ENCODE results near the gene RBMS3. TPM values are rescaled to one million over a fixed set of nuclear protein-coding genes. Genes with fewer than 3 reads are reported as not detected.

The RBMS3 gene
- total RNA-seq, 1 donor from 2014 or later = 47.6 TPM

GRCh38 chr3:30020380-30020779 is 739.5 kb downstream of the RBMS3 start:
- Mint-ChIP-seq H3K9me3 (ENCODE audit: low read depth) (no peaks in the 10 kb centered on the region), H3K4me1 (ENCODE audit: low read depth) (no peaks in the 10 kb centered on the region), H3K27me3 (ENCODE audit: low read depth) (no peaks in the 10 kb centered on the region), H3K36me3 (ENCODE audit: low read depth) (no peaks in the 10 kb centered on the region), H3K27ac (ENCODE audit: unreplicated experiment) (no peak overlapping the region), H3K4me3 (ENCODE audit: unreplicated experiment) (no peak overlapping the region)
- TF ChIP-seq CTCF (IDR thresholded peaks at IDR 0.05) = no peak
- no peak for DNase-seq (ENCODE audit: low spot score)

GRCh38 chr3:30024466-30024865 is 743.6 kb downstream of the RBMS3 start:
- Mint-ChIP-seq H3K27ac (ENCODE audit: unreplicated experiment) (no peak overlapping the region), H3K27me3 (ENCODE audit: low read depth) (no peaks in the 10 kb centered on the region), H3K36me3 (ENCODE audit: low read depth) (no peaks in the 10 kb centered on the region), H3K9me3 (ENCODE audit: low read depth) (no peaks in the 10 kb centered on the region), H3K4me3 (ENCODE audit: unreplicated experiment) (no peak overlapping the region), H3K4me1 (ENCODE audit: low read depth) (no peaks in the 10 kb centered on the region)
- DNase-seq (ENCODE audit: low spot score) = no peak
- no peak for TF ChIP-seq CTCF (IDR thresholded peaks at IDR 0.05)

GRCh38 chr3:30026851-30027250 is 746.0 kb downstream of the RBMS3 start:
- H3K27me3 Mint-ChIP-seq (ENCODE audit: low read depth) = no peaks in the 10 kb centered on the region
- H3K9me3 Mint-ChIP-seq (ENCODE audit: low read depth) = no peaks in the 10 kb centered on the region
- no peaks in the 10 kb centered on the region for H3K4me1 Mint-ChIP-seq (ENCODE audit: low read depth)
- no peak overlapping the region for H3K4me3 Mint-ChIP-seq (ENCODE audit: unreplicated experiment)
- no peak for TF ChIP-seq CTCF (IDR thresholded peaks at IDR 0.05)
- no peak for DNase-seq (ENCODE audit: low spot score)
- H3K36me3 Mint-ChIP-seq (ENCODE audit: low read depth) = no peaks in the 10 kb centered on the region
- H3K27ac Mint-ChIP-seq (ENCODE audit: unreplicated experiment) = no peak overlapping the region

GRCh38 chr3:30034246-30034991 is 753.5 kb downstream of the RBMS3 start:
- DNase-seq (ENCODE audit: low spot score) = no peak
- H3K9me3 Mint-ChIP-seq (ENCODE audit: low read depth) = no peaks in the 10 kb centered on the region
- H3K4me3 Mint-ChIP-seq (ENCODE audit: unreplicated experiment) = no peak overlapping the region
- no peaks in the 10 kb centered on the region for H3K36me3 Mint-ChIP-seq (ENCODE audit: low read depth)
- no peak overlapping the region for H3K27ac Mint-ChIP-seq (ENCODE audit: unreplicated experiment)
- no peaks in the 10 kb centered on the region for H3K4me1 Mint-ChIP-seq (ENCODE audit: low read depth)
- TF ChIP-seq CTCF (IDR thresholded peaks at IDR 0.05) = no peak
- H3K27me3 Mint-ChIP-seq (ENCODE audit: low read depth) = no peaks in the 10 kb centered on the region

GRCh38 chr3:30035935-30036567 is 755.2 kb downstream of the RBMS3 start:
- Mint-ChIP-seq H3K4me1 (ENCODE audit: low read depth) (no peaks in the 10 kb centered on the region), H3K27me3 (ENCODE audit: low read depth) (no peaks in the 10 kb centered on the region), H3K36me3 (ENCODE audit: low read depth) (no peaks in the 10 kb centered on the region), H3K4me3 (ENCODE audit: unreplicated experiment) (no peak overlapping the region), H3K27ac (ENCODE audit: unreplicated experiment) (no peak overlapping the region), H3K9me3 (ENCODE audit: low read depth) (peaks cover 5% of the 10 kb centered on the region)
- no peak for DNase-seq (ENCODE audit: low spot score)
- TF ChIP-seq CTCF (IDR thresholded peaks at IDR 0.05) = no peak
